Heart left ventricle (tissue), 13 donors: ENCODE data around the gene LYRM4.

Experiments used
- POLR2A ChIP-seq, 2 donors: fragments of 450-650 bp; IDR thresholded peaks; one replicate each; pipeline ENCODE4 v1.6.1; 2017; ENCODE audit warnings: antibody characterized with exemption in 2 of 2, mild to moderate bottlenecking in 2 of 2, moderate library complexity in 2 of 2
- TF ChIP-seq, protein P1 (sequence below), 12 donors: fragments of 200-600 bp; sonication (generic) in 4 of 12; IDR thresholded peaks; one replicate each; pipeline versions ENCODE4 v1.5.0 to v1.8.0; 2018 to 2022; ENCODE audit warnings: antibody characterized with exemption in 12 of 12, mild to moderate bottlenecking in 5 of 12
- donor health status: ischemic (EF 13 %, LVEDD 7.1; RV severe dilation, severe dysfunction).
- donor health status: DM: no; HTN: yes; CAD: no.
- donor health status: DM: no; HTN: no; CAD: no.
- donor health status: ischemic (EF 25% LVEDD 6.9; RV normal size, moderate dysfunction).
- donor health status: ischemic (EF 25% LVEDD 5.7; RV mildly dilated, moderate dysfunction).
- donor health status: ischemic (EF 35%, LVEDD 5.7; RV mildly dilated, moderate dysfunction).
- donor health status: nonischemic (EF 11% LVEDD 7.7; RV severe dilation, severe dysfunction).
- donor health status: DM: yes; HTN: yes; CAD: no.
- donor health status: PGD.
- donor health status: ischemic (EF 29% LVEDD 5.4; RV normal size, mild dysfunction).
- donor health status: nonischemic (EF 23%, LVEDD 6.1; RV moderate dilation, normal function).

DNA sequence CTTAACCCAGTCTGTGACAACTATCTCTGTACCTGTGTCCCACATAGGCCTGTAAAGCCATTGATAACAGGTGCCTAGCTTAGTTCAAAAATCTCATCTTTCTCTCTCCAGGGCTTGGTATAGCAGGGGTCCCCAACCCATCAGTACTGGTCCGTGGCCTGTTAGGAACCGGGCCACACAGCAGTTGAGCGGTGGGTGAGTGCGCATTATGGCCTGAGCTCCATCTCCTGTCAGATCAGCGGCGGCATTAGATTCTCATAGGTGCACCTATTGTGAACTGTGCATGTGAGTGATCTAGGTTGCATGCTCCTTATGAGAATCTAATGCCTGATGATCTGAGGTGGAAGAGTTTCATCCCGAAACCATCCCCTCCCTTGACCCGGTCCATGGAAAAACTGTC, 3.4 kb downstream of the LYRM4 start:
- TF ChIP-seq, protein P1, sequence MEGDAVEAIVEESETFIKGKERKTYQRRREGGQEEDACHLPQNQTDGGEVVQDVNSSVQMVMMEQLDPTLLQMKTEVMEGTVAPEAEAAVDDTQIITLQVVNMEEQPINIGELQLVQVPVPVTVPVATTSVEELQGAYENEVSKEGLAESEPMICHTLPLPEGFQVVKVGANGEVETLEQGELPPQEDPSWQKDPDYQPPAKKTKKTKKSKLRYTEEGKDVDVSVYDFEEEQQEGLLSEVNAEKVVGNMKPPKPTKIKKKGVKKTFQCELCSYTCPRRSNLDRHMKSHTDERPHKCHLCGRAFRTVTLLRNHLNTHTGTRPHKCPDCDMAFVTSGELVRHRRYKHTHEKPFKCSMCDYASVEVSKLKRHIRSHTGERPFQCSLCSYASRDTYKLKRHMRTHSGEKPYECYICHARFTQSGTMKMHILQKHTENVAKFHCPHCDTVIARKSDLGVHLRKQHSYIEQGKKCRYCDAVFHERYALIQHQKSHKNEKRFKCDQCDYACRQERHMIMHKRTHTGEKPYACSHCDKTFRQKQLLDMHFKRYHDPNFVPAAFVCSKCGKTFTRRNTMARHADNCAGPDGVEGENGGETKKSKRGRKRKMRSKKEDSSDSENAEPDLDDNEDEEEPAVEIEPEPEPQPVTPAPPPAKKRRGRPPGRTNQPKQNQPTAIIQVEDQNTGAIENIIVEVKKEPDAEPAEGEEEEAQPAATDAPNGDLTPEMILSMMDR (IDR thresholded peaks at IDR 0.05) = no peak
- no peak for TF ChIP-seq POLR2A (IDR thresholded peaks at IDR 0.05)
